ENCODE measurements around the gene MYH8. TPM values are rescaled to one million over a fixed set of nuclear protein-coding genes. Genes with fewer than 3 reads are reported as not detected.

Gene MYH8
- total and polyA plus RNA-seq, 2 of the 13 experiments (the other 11 are each of a cell fraction or from before 2014, with no cell fraction given): not detected

GRCh38 chr17:10435096-10435495 lies 13.3 kb upstream of the MYH8 start (continued):
- TF ChIP-seq ZNF441 (CRISPR knock-in tag; IDR thresholded peaks at IDR 0.05; ENCODE audit: borderline replicate concordance): no peak

GRCh38 chr17:10429421-10430045 lies 7.8 kb upstream of the MYH8 start:
- Histone ChIP-seq H4K20me1 (ENCODE audit: insufficient read depth, low read length) (no peaks in the 10 kb centered on the region), H3K27ac (ENCODE audit: extremely low read length, insufficient read depth, low read length) (no peak overlapping the region), H2AFZ (ENCODE audit: low read length) (no peak overlapping the region), H3K9me3 (ENCODE audit: low read length) (no peaks in the 10 kb centered on the region), H3K4me2 (ENCODE audit: low read depth, low read length) (no peak overlapping the region), H3K27me3 (ENCODE audit: control insufficient read depth in 1 of 2, insufficient read depth in 2 of 2, low read length in 2 of 2) (no peaks in the 10 kb centered on the region), H3K79me2 (ENCODE audit: insufficient read depth, low read length) (no peaks in the 10 kb centered on the region), H3K36me3 (replicated peaks in 1 of 2; ENCODE audit: control insufficient read depth in 1 of 2, insufficient read depth in 2 of 2, low read length in 2 of 2) (no peaks in the 10 kb centered on the region), H3K4me3 (replicated peaks in 1 of 3; ENCODE audit: insufficient read depth in 1 of 3, low read depth in 2 of 3, low read length in 3 of 3) (no peak overlapping the region), H3K9ac (ENCODE audit: insufficient read depth, low read depth, low read length) (no peak overlapping the region), H3K4me1 (ENCODE audit: insufficient read depth, low read length) (no peaks in the 10 kb centered on the region)
- ATAC-seq (no peak), DNase-seq (ENCODE audit: low spot score) (no peak), FAIRE-seq (no peak)
- BruUV-seq (replicated peaks): no TSS peak
- TF ChIP-seq ZNF234 (CRISPR knock-in tag; conservative IDR thresholded peaks at IDR 0.05) (no peak), BORCS8-MEF2B (CRISPR knock-in tag; IDR thresholded peaks at IDR 0.05) (no peak), ZFAT (CRISPR knock-in tag; conservative IDR thresholded peaks at IDR 0.05) (no peak), DPF2 (CRISPR knock-in tag; IDR thresholded peaks at IDR 0.05; ENCODE audit: borderline replicate concordance, low read depth) (no peak), MTF2 (CRISPR knock-in tag; IDR thresholded peaks at IDR 0.05; ENCODE audit: borderline replicate concordance) (no peak), U2AF2 (IDR thresholded peaks at IDR 0.05; ENCODE audit: low read depth, low read length) (no peak), U2AF1 (optimal IDR thresholded peaks at IDR 0.05; ENCODE audit: low read depth, low read length) (no peak), ZBTB4 (CRISPR knock-in tag; IDR thresholded peaks at IDR 0.05; ENCODE audit: borderline replicate concordance) (no peak), ZNF737 (CRISPR knock-in tag; IDR thresholded peaks at IDR 0.05; ENCODE audit: borderline replicate concordance) (no peak)
- 0% methylated on average over 2 of the region's 2 CpGs for WGBS (ENCODE audit: low lambda C conversion rate)
- CTCF ChIA-PET (ENCODE audit: low intra/inter-chr PET ratio, low total read pairs): no interaction called here
- POLR2A ChIA-PET: no interaction called here
- intact Hi-C loops (cut with micrococcal nuclease; ENCODE audit: unreplicated experiment) (no loop called here), in situ Hi-C loops (cut with HindIII; ENCODE audit: extremely low pct_ligation_motif_present, low pct_unique_long_range_greater_than_20kb) (no loop called here)

All from HepG2 (cell line).